Measurements from ENCODE around the gene CATSPER2.
"Not testable (repeated sequence)": the region's sequence is repeated elsewhere in the genome, so short reads cannot be mapped to it uniquely, and the experiment has no call there.

Gene CATSPER2

GRCh38 chr15:43592841-43593240 is 55.8 kb downstream of the CATSPER2 start:
- not testable (repeated sequence) for DNase-seq

GRCh38 chr15:43589778-43590466 is 58.7 kb downstream of the CATSPER2 start, which contains the start of gene PPIP5K1:
TSS of gene PPIP5K1 (minus strand) at chr15:43590208. CDS start at chr15:43584504, 5,704 bp downstream.
- not testable (repeated sequence) for DNase-seq

Measured in NCI-H1105 treated with DMSO at 0.1 percent for 48 hours (cell line).